CD4-positive, alpha-beta memory T cell (primary cell): ENCODE data around the gene MACO1. TPM values are rescaled to one million over a fixed set of nuclear protein-coding genes. Genes with fewer than 3 reads are reported as not detected.

Experiments
- CTCF ChIA-PET: fragments of 350-600 bp; sonication (Branson Sonifier 250); formaldehyde crosslinking; loops from one replicate; lab custom pipeline; 2021; ENCODE audit warnings: inconsistent platforms; ENCODE audit not compliant: partially characterized antibody; lab: Charles Lee
- POLR2A ChIA-PET: fragments of 350-600 bp; sonication (Branson Sonifier 250); formaldehyde crosslinking; loops from one replicate; lab custom pipeline; 2021; ENCODE audit not compliant: partially characterized antibody; lab: Charles Lee
- DNase-seq, 5 donors: peaks; one replicate each; pipeline versions ENCODE4 v3.0.0 to v3.0.0-alpha.2; 2020 to 2022; ENCODE audit warnings: mixed read lengths in 1 of 5
- H3K27ac ChIP-seq: one replicate; pipeline ENCODE4 v1.7.0; 2013; ENCODE audit warnings: low read depth, low read length
- H3K27me3 ChIP-seq: 2 replicates; pipeline ENCODE4 v1.7.0; 2013; ENCODE audit warnings: mild to moderate bottlenecking, low read length, moderate library complexity; ENCODE audit not compliant: insufficient read depth
- H3K36me3 ChIP-seq: 2 replicates; pipeline ENCODE4 v1.7.0; 2013; ENCODE audit warnings: mild to moderate bottlenecking, low read length, moderate library complexity; ENCODE audit not compliant: insufficient read depth
- H3K4me1 ChIP-seq: 2 replicates; pipeline ENCODE4 v1.7.0; 2013; ENCODE audit warnings: mild to moderate bottlenecking, low read length, moderate library complexity; ENCODE audit not compliant: insufficient read depth
- H3K4me3 ChIP-seq, 2 donors: one replicate each; pipeline ENCODE4 v1.7.0; 2013; ENCODE audit warnings: low read length in 2 of 2, mild to moderate bottlenecking in 1 of 2
- H3K9me3 ChIP-seq, 2 donors: one replicate each; pipeline ENCODE4 v1.7.0; 2013; ENCODE audit warnings: low read length in 2 of 2, control low read depth in 1 of 2; ENCODE audit not compliant: control insufficient read depth in 1 of 2
- H3K27ac Mint-ChIP-seq, 7 donors: one replicate each; pipeline ENCODE4 v1.8.0; 2020 to 2021; ENCODE audit warnings: mixed read lengths in 7 of 7, mild to moderate bottlenecking in 6 of 7, inconsistent platforms in 3 of 7, moderate library complexity in 3 of 7
- H3K27me3 Mint-ChIP-seq, 2 donors: one replicate each; pipeline ENCODE4 v1.8.0; 2020 to 2021; ENCODE audit warnings: mixed read lengths in 2 of 2
- H3K36me3 Mint-ChIP-seq, 2 donors: one replicate each; pipeline ENCODE4 v1.8.0; 2020 to 2021; ENCODE audit warnings: mixed read lengths in 2 of 2, inconsistent platforms in 1 of 2, mild to moderate bottlenecking in 1 of 2
- H3K4me1 Mint-ChIP-seq, 4 donors: one replicate each; pipeline ENCODE4 v1.8.0; 2020 to 2021; ENCODE audit warnings: mixed read lengths in 4 of 4, mild to moderate bottlenecking in 1 of 4
- H3K4me3 Mint-ChIP-seq, 8 donors: one replicate each; pipeline ENCODE4 v1.8.0; 2020 to 2021; ENCODE audit warnings: mixed read lengths in 8 of 8, mild to moderate bottlenecking in 7 of 8, moderate library complexity in 6 of 8, inconsistent platforms in 3 of 8
- H3K9me3 Mint-ChIP-seq, 8 donors: one replicate each; pipeline ENCODE4 v1.8.0; 2020 to 2021; ENCODE audit warnings: mixed read lengths in 8 of 8, mild to moderate bottlenecking in 5 of 8, inconsistent platforms in 3 of 8, moderate library complexity in 1 of 8
- intact Hi-C: fragments of 100-400 bp; cut with micrococcal nuclease; formaldehyde crosslinking; loops from one replicate; pipeline ENCODE4 v1.15.1; 2023
- polyA plus RNA-seq, 2 donors: library from polyadenylated mRNA; unstranded; fragments of 300-500 nt; fragmentation: Illumina TruSeq; gene quantifications; one replicate each; pipeline ENCODE4 v1.2.3, GENCODE V29; 2021
- total RNA-seq, 2 experiments: library from RNA; stranded (reverse); gene quantifications; one replicate each; pipeline ENCODE4 v1.2.3, GENCODE V29; 2021

Gene MACO1
- total and polyA plus RNA-seq, 4 experiments from 2014 or later: 3.1 to 20.6 (median 14.5) TPM

DNA sequence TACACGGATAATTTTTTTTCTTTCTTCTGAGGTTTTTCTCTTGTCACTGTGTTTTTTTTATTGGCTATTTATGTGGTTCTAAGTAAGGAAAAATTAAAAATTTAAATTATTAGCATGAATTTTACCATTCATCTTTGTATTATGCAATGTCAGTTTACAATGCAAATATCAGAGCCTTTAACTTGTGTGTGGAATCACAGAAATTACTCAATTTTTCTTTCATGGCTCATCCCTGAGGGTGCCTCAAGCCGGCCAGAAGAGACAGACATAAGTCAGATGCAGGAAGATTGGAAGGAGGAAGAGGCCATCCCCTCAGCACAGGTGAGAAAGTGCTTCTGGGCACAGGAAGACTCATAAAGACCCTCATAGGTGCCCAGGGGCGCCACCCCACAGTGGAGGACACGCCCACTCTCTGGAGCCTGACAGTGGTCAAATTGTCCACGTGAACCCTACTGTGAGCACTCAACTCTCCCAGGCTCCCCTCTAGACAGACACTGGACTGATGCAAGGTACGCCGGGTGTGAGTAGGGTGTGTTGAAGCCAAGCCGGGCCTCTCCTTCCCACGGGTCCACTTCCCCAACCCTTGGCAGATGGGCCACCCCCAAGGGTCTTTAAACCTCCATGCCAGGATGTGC lies 103.2 kb downstream of the MACO1 start:
- Histone ChIP-seq H3K27ac (no peak overlapping the region), H3K9me3 (no peaks in the 10 kb centered on the region), H3K36me3 (no peaks in the 10 kb centered on the region), H3K4me1 (no peaks in the 10 kb centered on the region), H3K4me3 (no peak overlapping the region), H3K27me3 (no peaks in the 10 kb centered on the region)
- Mint-ChIP-seq H3K27ac (no peak overlapping the region), H3K4me1 (peaks cover 0 to 10% (median 2%) of the 10 kb centered on the region in 4 donors), H3K9me3 (no peaks in the 10 kb centered on the region), H3K4me3 (no peak overlapping the region), H3K27me3 (no peaks in the 10 kb centered on the region), H3K36me3 (no peaks in the 10 kb centered on the region)
- CTCF ChIA-PET: no interaction called here
- POLR2A ChIA-PET: interaction anchor here (1.5 kb wide), 1 partner anchor 10 kb away, joined by 3 read pairs; the partner anchor contains the start of gene LDLRAP1
- intact Hi-C loops: no loop called here
- no peak for DNase-seq

GRCh38 chr1:25534410-25534788 lies 103.7 kb downstream of the MACO1 start:
- ChIA-PET POLR2A (interaction anchor here (1.5 kb wide), 1 partner anchor 9 kb away, joined by 3 read pairs; the partner anchor contains the start of gene LDLRAP1), CTCF (interaction anchor here (1.6 kb wide), 1 partner anchor 15 kb away, joined by 6 read pairs; no protein-coding TSS in a partner anchor)
- Mint-ChIP-seq H3K9me3 (no peaks in the 10 kb centered on the region), H3K4me1 (peaks cover 0 to 5% (median 0%) of the 10 kb centered on the region in 4 donors), H3K36me3 (no peaks in the 10 kb centered on the region), H3K4me3 (no peak overlapping the region), H3K27ac (no peak overlapping the region), H3K27me3 (no peaks in the 10 kb centered on the region)
- DNase-seq: no peak
- Histone ChIP-seq H3K27me3 (no peaks in the 10 kb centered on the region), H3K4me3 (no peak overlapping the region), H3K4me1 (no peaks in the 10 kb centered on the region), H3K9me3 (no peaks in the 10 kb centered on the region), H3K27ac (no peak overlapping the region), H3K36me3 (no peaks in the 10 kb centered on the region)
- intact Hi-C loops: no loop called here

GRCh38 chr1:25536124-25536523 lies 105.4 kb downstream of the MACO1 start:
- Histone ChIP-seq H3K27ac (no peak overlapping the region), H3K27me3 (no peaks in the 10 kb centered on the region), H3K4me3 (no peak overlapping the region), H3K9me3 (no peaks in the 10 kb centered on the region), H3K4me1 (no peaks in the 10 kb centered on the region), H3K36me3 (no peaks in the 10 kb centered on the region)
- H3K4me3 Mint-ChIP-seq: no peak overlapping the region
- no peaks in the 10 kb centered on the region for H3K36me3 Mint-ChIP-seq
- ChIA-PET POLR2A (interaction anchor here (1.1 kb wide), 1 partner anchor 29 kb away, joined by 3 read pairs; no protein-coding TSS in a partner anchor), CTCF (interaction anchor here (1.6 kb wide), 1 partner anchor 17 kb away, joined by 6 read pairs; no protein-coding TSS in a partner anchor)
- peak overlapping the region in 2 of 7 donors; percentile 34 to 63 for H3K27ac Mint-ChIP-seq
- intact Hi-C loops: no loop called here
- H3K27me3 Mint-ChIP-seq: no peaks in the 10 kb centered on the region
- peaks cover 0 to 5% (median 0%) of the 10 kb centered on the region in 4 donors for H3K4me1 Mint-ChIP-seq
- peak in 1 of 5 donors; percentile 13 for DNase-seq
- no peaks in the 10 kb centered on the region for H3K9me3 Mint-ChIP-seq

DNA sequence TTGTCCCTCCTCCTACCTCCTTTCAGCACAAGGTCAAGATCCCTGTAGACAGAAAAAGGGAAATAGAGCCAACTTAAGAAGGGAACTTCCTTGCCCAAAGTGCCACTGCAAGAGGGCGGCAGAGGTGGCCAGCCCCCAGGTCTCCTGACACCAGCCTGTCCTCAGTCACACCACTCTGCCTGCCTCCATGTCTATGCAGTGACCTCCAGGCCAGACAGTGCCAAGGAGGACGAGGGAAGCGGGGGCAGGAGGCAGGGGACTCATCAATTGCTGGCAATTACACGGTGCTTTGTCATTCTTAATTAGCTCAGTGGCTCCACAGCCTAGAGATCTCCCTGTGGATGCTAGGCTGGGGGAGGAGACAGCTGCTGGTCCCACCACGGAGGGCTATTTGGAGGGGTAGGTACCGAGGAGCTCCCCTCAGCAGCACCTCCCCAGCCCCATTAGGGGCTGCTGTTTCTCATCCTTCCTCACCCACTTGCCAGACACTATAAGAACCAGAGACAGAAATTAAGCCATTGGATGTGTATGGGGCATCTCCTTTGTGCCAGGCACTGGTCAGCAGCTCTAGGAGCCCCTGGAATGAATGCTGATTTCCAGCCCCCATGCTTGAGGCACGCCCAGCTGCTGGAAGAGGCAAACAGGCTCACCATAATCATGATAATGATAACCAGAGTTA lies 106.6 kb downstream of the MACO1 start:
- ChIA-PET POLR2A (interaction anchor here (0.7 to 0.9 kb wide), 2 partner anchors 35 to 266 kb away, joined by 3 to 4 read pairs; no protein-coding TSS in a partner anchor), CTCF (interaction anchor here (1.1 to 2.7 kb wide), 5 partner anchors 10 to 33 kb away, joined by 4 to 11 read pairs (median 4); no protein-coding TSS in a partner anchor)

DNA sequence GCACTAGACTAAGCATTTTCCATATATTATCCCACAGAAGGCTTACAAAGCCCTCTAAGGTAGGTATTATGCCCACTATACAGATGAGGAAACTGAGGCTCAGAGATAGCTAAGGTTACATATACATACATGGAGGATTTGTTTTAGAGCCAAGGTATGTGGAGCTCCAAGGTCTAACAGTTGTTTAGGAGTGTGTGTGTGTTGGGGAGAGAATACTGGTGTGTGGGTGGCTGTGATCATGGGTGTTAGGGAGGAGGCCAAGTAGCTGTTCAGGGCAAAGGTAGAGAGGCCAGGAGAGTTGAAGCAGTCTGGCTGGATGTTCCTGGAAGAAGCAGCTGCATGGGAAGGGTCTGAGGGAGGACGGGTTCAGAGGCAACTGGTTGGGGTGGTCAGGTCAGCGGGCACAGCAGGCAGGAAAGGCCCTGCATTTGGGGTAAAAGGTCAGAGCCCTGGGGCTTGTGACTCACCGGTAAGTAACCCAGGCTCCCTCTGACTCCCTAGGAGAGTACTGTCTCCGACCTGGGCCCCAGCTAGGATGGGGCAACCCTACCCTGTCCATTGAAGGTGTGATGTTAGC lies 107.6 kb downstream of the MACO1 start:
- H3K4me3 Mint-ChIP-seq: no peak overlapping the region
- POLR2A ChIA-PET: interaction anchor here (0.6 to 1.6 kb wide), 6 partner anchors 9 to 265 kb away, joined by 3 to 9 read pairs (median 4); no protein-coding TSS in a partner anchor
- CTCF ChIA-PET: interaction anchor here (0.5 to 2.7 kb wide), 7 partner anchors 10 to 1061 kb away, joined by 3 to 11 read pairs (median 4); no protein-coding TSS in a partner anchor

More for the DNA sequence above, 106.6 kb downstream of the MACO1 start:
- intact Hi-C loops: no loop called here
- H3K27me3 ChIP-seq: no peaks in the 10 kb centered on the region
- H3K9me3 Mint-ChIP-seq: no peaks in the 10 kb centered on the region
- no peak overlapping the region for H3K4me3 Mint-ChIP-seq
- H3K36me3 ChIP-seq: no peaks in the 10 kb centered on the region
- H3K4me3 ChIP-seq: no peak overlapping the region
- H3K4me1 ChIP-seq: no peaks in the 10 kb centered on the region
- no peak overlapping the region for H3K27ac ChIP-seq
- H3K9me3 ChIP-seq: no peaks in the 10 kb centered on the region
- H3K27ac Mint-ChIP-seq: peak overlapping the region in 2 of 7 donors; percentile 41 to 79
- no peaks in the 10 kb centered on the region for H3K27me3 Mint-ChIP-seq
- DNase-seq: no peak
- no peaks in the 10 kb centered on the region for H3K36me3 Mint-ChIP-seq
- H3K4me1 Mint-ChIP-seq: peaks cover 2 to 5% (median 3%) of the 10 kb centered on the region in 4 donors

GRCh38 chr1:25540750-25541342 lies 110.1 kb downstream of the MACO1 start:
- peaks cover 14% of the 10 kb centered on the region for H3K4me1 ChIP-seq
- H3K27ac Mint-ChIP-seq: peak overlapping the region in 3 of 7 donors; percentile 27 to 77 (median 34)
- DNase-seq: peak in 1 of 5 donors; percentile 23
- intact Hi-C loops: loop anchor here (5.0 kb wide), 1 partner anchor 76 kb away; the partner anchor contains the start of gene MAN1C1
- H3K4me3 ChIP-seq: no peak overlapping the region
- H3K9me3 Mint-ChIP-seq: no peaks in the 10 kb centered on the region
- H3K36me3 Mint-ChIP-seq: peaks cover 0 to 11% of the 10 kb centered on the region in 2 donors
- ChIA-PET POLR2A (interaction anchor here (0.9 kb wide), 1 partner anchor 37 kb away, joined by 3 read pairs; no protein-coding TSS in a partner anchor), CTCF (no interaction called here)
- H3K27ac ChIP-seq: no peak overlapping the region
- no peaks in the 10 kb centered on the region for H3K36me3 ChIP-seq
- H3K4me1 Mint-ChIP-seq: peaks cover 11 to 25% (median 19%) of the 10 kb centered on the region in 4 donors
- H3K4me3 Mint-ChIP-seq: peak overlapping the region in 3 of 8 donors; percentile 10 to 45 (median 15)
- H3K27me3 ChIP-seq: no peaks in the 10 kb centered on the region
- no peaks in the 10 kb centered on the region for H3K27me3 Mint-ChIP-seq
- no peaks in the 10 kb centered on the region for H3K9me3 ChIP-seq

More for the DNA sequence above, 107.6 kb downstream of the MACO1 start:
- peaks cover 3 to 10% (median 5%) of the 10 kb centered on the region in 4 donors for H3K4me1 Mint-ChIP-seq
- intact Hi-C loops: no loop called here
- Histone ChIP-seq H3K4me3 (no peak overlapping the region), H3K36me3 (no peaks in the 10 kb centered on the region), H3K27me3 (no peaks in the 10 kb centered on the region), H3K27ac (no peak overlapping the region), H3K4me1 (no peaks in the 10 kb centered on the region), H3K9me3 (no peaks in the 10 kb centered on the region)
- H3K27me3 Mint-ChIP-seq: no peaks in the 10 kb centered on the region
- peak overlapping the region in 3 of 7 donors; percentile 5 to 42 (median 9) for H3K27ac Mint-ChIP-seq
- DNase-seq: no peak
- H3K36me3 Mint-ChIP-seq: no peaks in the 10 kb centered on the region
- H3K9me3 Mint-ChIP-seq: no peaks in the 10 kb centered on the region
